GM19240 (cell line): Measurements from ENCODE around the gene SYT9.

ENCODE experiments used
- DNase-seq: peaks from one replicate; pipeline ENCODE4 v3.0.0; 2011; ENCODE audit warnings: low spot score; ENCODE audit not compliant: insufficient read length

Gene SYT9

GRCh38 chr11:7341551-7341950 is 89.8 kb downstream of the SYT9 start:
- no peak for DNase-seq

GRCh38 chr11:7347611-7348431 is 96.1 kb downstream of the SYT9 start:
- no peak for DNase-seq

GRCh38 chr11:7348432-7349304 is 97.0 kb downstream of the SYT9 start:
- no peak for DNase-seq

GRCh38 chr11:7351228-7351627 is 99.5 kb downstream of the SYT9 start:
- no peak for DNase-seq

GRCh38 chr11:7353100-7353499 is 101.4 kb downstream of the SYT9 start:
- no peak for DNase-seq

GRCh38 chr11:7364660-7365059 is 113.0 kb downstream of the SYT9 start:
- no peak for DNase-seq

- no peak for DNase-seq
Measured at GRCh38 chr11:7367803-7368202, 116.1 kb downstream of the SYT9 start.

GRCh38 chr11:7376386-7376785 is 124.7 kb downstream of the SYT9 start:
- DNase-seq, result no peak

- DNase-seq, result no peak
Measured at GRCh38 chr11:7381937-7382336, 130.2 kb downstream of the SYT9 start.

GRCh38 chr11:7383406-7383805 is 131.7 kb downstream of the SYT9 start:
- no peak for DNase-seq

GRCh38 chr11:7384691-7385090 is 133.0 kb downstream of the SYT9 start:
- DNase-seq, result no peak

GRCh38 chr11:7385532-7385931 is 133.8 kb downstream of the SYT9 start:
- no peak for DNase-seq

- DNase-seq, result no peak
Measured at GRCh38 chr11:7413961-7414915, 162.5 kb downstream of the SYT9 start.

- DNase-seq, result no peak
Measured at GRCh38 chr11:7414973-7415817, 163.5 kb downstream of the SYT9 start.

GRCh38 chr11:7416080-7416479 is 164.4 kb downstream of the SYT9 start:
- no peak for DNase-seq

GRCh38 chr11:7417328-7417727 is 165.6 kb downstream of the SYT9 start:
- DNase-seq, result no peak

GRCh38 chr11:7418061-7418460 is 166.4 kb downstream of the SYT9 start:
- no peak for DNase-seq

- no peak for DNase-seq
Measured at GRCh38 chr11:7418906-7419305, 167.2 kb downstream of the SYT9 start.

- DNase-seq, result no peak
Measured at GRCh38 chr11:7421136-7421535, 169.4 kb downstream of the SYT9 start.

- DNase-seq, result no peak
Measured at GRCh38 chr11:7422544-7423331, 171.0 kb downstream of the SYT9 start.
